Prostate gland (tissue), 2 donors: Measurements from ENCODE around the gene TBC1D21. TPM values are rescaled to one million over a fixed set of nuclear protein-coding genes. Genes with fewer than 3 reads are reported as not detected.

Experiments
- DNase-seq: peaks from one replicate; pipeline ENCODE4 v3.0.0-alpha.2; 2019; ENCODE audit warnings: low spot score
- H3K27ac ChIP-seq, 2 donors: fragments of 200-600 bp; sonication (generic); 2 replicates each; pipeline ENCODE4 v1.5.1; 2017 to 2019
- H3K27me3 ChIP-seq: fragments of 200-600 bp; sonication (generic); replicated peaks from 2 replicates; pipeline ENCODE4 v1.5.1; 2019; ENCODE audit not compliant: insufficient read depth
- H3K36me3 ChIP-seq, 2 donors: fragments of 200-600 bp; sonication (generic); 1 replicate in 1 of 2; 2 replicates in 1 of 2; pipeline versions ENCODE4 v1.5.1 to v1.8.1; 2017 to 2019
- H3K4me1 ChIP-seq: fragments of 200-600 bp; sonication (generic); replicated peaks from 2 replicates; pipeline ENCODE4 v1.5.1; 2019
- H3K4me3 ChIP-seq, 2 donors: fragments of 200-600 bp; sonication (generic); 2 replicates each; pipeline ENCODE4 v1.5.1; 2017 to 2019
- H3K9me3 ChIP-seq: fragments of 200-600 bp; sonication (generic); 2 replicates; pipeline ENCODE4 v1.5.1; 2017
- CTCF ChIP-seq, 4 experiments: fragments of 200-600 bp in 2 of 4; fragments of 450-650 bp in 2 of 4; sonication (generic) in 2 of 4; IDR thresholded peaks; 1 replicate in 3 of 4; 2 replicates in 1 of 4; pipeline ENCODE4 v1.5.1; 2016 to 2019; ENCODE audit warnings: antibody characterized with exemption in 4 of 4, mild to moderate bottlenecking in 2 of 4, moderate library complexity in 2 of 4
- POLR2A ChIP-seq: fragments of 450-650 bp; IDR thresholded peaks from one replicate; pipeline ENCODE4 v1.6.1; 2016; ENCODE audit warnings: antibody characterized with exemption, mild to moderate bottlenecking
- POLR2AphosphoS5 ChIP-seq: sonication (generic); formaldehyde crosslinking; IDR thresholded peaks from one replicate; pipeline ENCODE4 v1.6.1; 2017; ENCODE audit warnings: antibody characterized with exemption
- WGBS: methylation state at CpG from one replicate; pipeline ENCODE4 v1.1.5; 2018; 5-methylcytosine and 5-hydroxymethylcytosine counted together
- intact Hi-C: fragments of 100-400 bp; cut with DNase I; formaldehyde crosslinking; loops from one replicate; pipeline ENCODE4 v1.14.2; 2022
- total RNA-seq, 2 donors: library from RNA; depleted of rRNA; stranded (reverse); fragments of >200 nt; gene quantifications; one replicate each; pipeline ENCODE4 v1.1.0, GENCODE V29; 2016

The TBC1D21 gene
- total RNA-seq, 2 donors from 2014 or later, result 1.4 TPM; not detected in 1

GRCh38 chr15:73902121-73903020, 29.0 kb downstream of the TBC1D21 start:
- Histone ChIP-seq H3K9me3 (no peaks in the 10 kb centered on the region), H3K36me3 (no peaks in the 10 kb centered on the region), H3K4me3 (no peak overlapping the region), H3K27ac (no peak overlapping the region), H3K4me1 (no peaks in the 10 kb centered on the region), H3K27me3 (no peaks in the 10 kb centered on the region)
- no peak for TF ChIP-seq CTCF (IDR thresholded peaks at IDR 0.05)
- TF ChIP-seq POLR2A, result no peak
- TF ChIP-seq POLR2AphosphoS5, result no peak
- WGBS, result 73% methylated on average over 11 of the region's 11 CpGs
- intact Hi-C loops, result no loop called here
- DNase-seq, result no peak

- intact Hi-C loops, result no loop called here
- WGBS, result 91% methylated on average over 9 of the region's 9 CpGs
- no peak for TF ChIP-seq CTCF (IDR thresholded peaks at IDR 0.05)
- TF ChIP-seq POLR2A, result no peak
- TF ChIP-seq POLR2AphosphoS5, result no peak
These were observed 30.9 kb downstream of the TBC1D21 start for GRCh38 chr15:73904026-73904815.

DNA sequence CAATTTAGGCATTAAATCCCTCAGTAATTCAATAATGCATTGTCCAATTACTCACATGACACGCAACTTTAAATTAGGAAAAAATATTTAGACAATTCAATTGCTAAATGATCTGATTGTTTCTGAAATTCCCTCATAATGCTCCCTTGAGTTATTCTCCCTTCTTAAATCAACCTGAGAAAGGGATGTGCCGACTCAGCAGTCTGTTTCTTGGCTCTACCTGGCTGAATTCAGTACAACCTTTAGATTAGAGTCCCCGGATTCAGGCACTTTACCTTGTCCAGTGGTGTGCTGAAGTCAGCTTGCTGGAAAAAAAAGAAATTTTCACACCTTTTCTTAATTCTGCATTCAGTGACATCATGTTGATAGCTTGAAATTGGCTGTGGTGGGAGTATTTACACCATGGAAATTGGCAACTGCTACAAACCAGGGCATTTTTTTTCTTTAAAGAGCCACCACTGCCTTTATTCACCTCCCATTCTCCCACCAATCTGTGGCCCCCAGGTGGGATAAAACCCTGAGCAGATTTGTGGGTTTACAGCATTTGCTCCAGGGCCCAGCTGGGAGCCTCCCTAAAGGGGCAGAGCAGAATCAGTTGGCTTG, 32.0 kb downstream of the TBC1D21 start:
- 96% methylated on average over 3 of the region's 3 CpGs for WGBS
- H3K36me3 ChIP-seq, result no peaks in the 10 kb centered on the region
- no peaks in the 10 kb centered on the region for H3K27me3 ChIP-seq
- no peaks in the 10 kb centered on the region for H3K9me3 ChIP-seq
- intact Hi-C loops, result loop anchor here (5.0 kb wide), 2 partner anchors 33 to 198 kb away; partner anchors contain the start of gene TBC1D21
- no peak for DNase-seq
- no peak for TF ChIP-seq POLR2A
- TF ChIP-seq POLR2AphosphoS5, result no peak
- TF ChIP-seq CTCF (IDR thresholded peaks at IDR 0.05), result no peak
- no peak overlapping the region for H3K27ac ChIP-seq
- no peak overlapping the region for H3K4me3 ChIP-seq
- no peaks in the 10 kb centered on the region for H3K4me1 ChIP-seq

More at GRCh38 chr15:73904026-73904815, 30.9 kb downstream of the TBC1D21 start:
- Histone ChIP-seq H3K4me1 (no peaks in the 10 kb centered on the region), H3K36me3 (no peaks in the 10 kb centered on the region), H3K4me3 (no peak overlapping the region), H3K9me3 (no peaks in the 10 kb centered on the region), H3K27me3 (no peaks in the 10 kb centered on the region), H3K27ac (no peak overlapping the region)
- DNase-seq, result no peak

DNA sequence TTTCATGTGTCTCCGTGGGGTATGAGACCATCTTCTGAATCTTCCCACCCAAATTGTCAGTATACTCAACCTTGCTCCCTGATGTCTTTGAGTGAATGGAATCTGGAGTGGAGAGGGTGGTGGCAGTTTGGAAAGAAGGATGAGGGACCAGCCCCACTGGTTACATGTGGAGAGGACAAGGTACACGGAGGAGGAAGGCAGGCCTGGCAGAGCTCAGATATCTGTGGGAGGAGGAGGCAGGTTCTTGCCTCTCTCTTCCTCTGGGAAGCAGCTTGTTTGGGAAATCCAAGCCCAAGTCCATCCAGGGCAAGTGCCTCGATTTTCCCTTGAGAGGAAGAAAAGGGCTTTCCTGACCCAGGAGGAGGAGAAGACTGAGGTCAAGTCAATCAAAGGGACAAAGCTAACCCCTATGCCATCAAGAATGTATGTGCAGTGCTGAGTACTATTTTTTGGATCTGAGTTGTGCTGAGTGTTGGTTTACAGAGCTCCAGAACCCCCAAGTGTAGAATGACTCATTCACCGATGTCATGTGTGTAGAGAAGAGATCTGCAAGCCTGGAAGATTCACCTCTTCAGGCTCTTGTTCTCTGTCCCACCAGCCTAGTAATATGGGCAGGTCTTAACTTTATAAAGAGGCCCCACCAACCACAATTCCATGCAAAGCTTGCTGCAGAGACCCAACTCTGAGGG, 33.1 kb downstream of the TBC1D21 start:
- intact Hi-C loops, result loop anchor here (5.0 kb wide), 2 partner anchors 34 to 199 kb away; partner anchors contain the start of gene TBC1D21
- H3K9me3 ChIP-seq, result no peaks in the 10 kb centered on the region
- 86% methylated on average over 4 of the region's 4 CpGs for WGBS
- no peaks in the 10 kb centered on the region for H3K36me3 ChIP-seq
- H3K4me1 ChIP-seq, result no peaks in the 10 kb centered on the region
- no peak overlapping the region for H3K27ac ChIP-seq
- DNase-seq, result no peak
- H3K27me3 ChIP-seq, result no peaks in the 10 kb centered on the region
- TF ChIP-seq POLR2AphosphoS5, result no peak
- TF ChIP-seq POLR2A, result no peak
- no peak for TF ChIP-seq CTCF (IDR thresholded peaks at IDR 0.05)
- H3K4me3 ChIP-seq, result no peak overlapping the region
